Body of pancreas (tissue), 4 donors: ENCODE measurements around the gene NUSAP1. TPM values are rescaled to one million over a fixed set of nuclear protein-coding genes. Genes with fewer than 3 reads are reported as not detected.
"Not testable (repeated sequence)": the region's sequence is repeated elsewhere in the genome, so short reads cannot be mapped to it uniquely, and the experiment has no call there.

Source experiments
- ATAC-seq: fragments of 150-250 bp; one replicate; pipeline ENCODE4 v1.9.1; 2016
- DNase-seq, 4 donors: peaks; one replicate each; pipeline ENCODE4 v3.0.0-alpha.2; 2019
- H3K27ac ChIP-seq, 4 donors: fragments of 200-600 bp; sonication (generic); 1 replicate in 3 of 4; 2 replicates in 1 of 4; pipeline versions ENCODE4 v1.5.1 to v1.6.1; 2016 to 2019; ENCODE audit warnings: mild to moderate bottlenecking in 1 of 4, mixed read lengths in 1 of 4, moderate library complexity in 1 of 4
- H3K27me3 ChIP-seq, 2 donors: fragments of 200-600 bp; sonication (generic); one replicate each; pipeline ENCODE4 v1.6.0; 2016; ENCODE audit warnings: mild to moderate bottlenecking in 1 of 2
- H3K36me3 ChIP-seq, 2 donors: fragments of 200-600 bp; sonication (generic); replicated peaks in 1 of 2; 2 replicates each; pipeline ENCODE4 v1.5.1; 2016; ENCODE audit warnings: low read depth in 2 of 2; ENCODE audit not compliant: insufficient read depth in 1 of 2
- H3K4me1 ChIP-seq: fragments of 200-600 bp; sonication (generic); one replicate; pipeline ENCODE4 v1.6.0; 2016
- H3K4me3 ChIP-seq, 2 donors: fragments of 200-600 bp; sonication (generic); 1 replicate in 1 of 2; 2 replicates in 1 of 2; pipeline ENCODE4 v1.5.1; 2016 to 2019
- H3K9me3 ChIP-seq, 3 donors: fragments of 200-600 bp; sonication (generic); 1 replicate in 2 of 3; 2 replicates in 1 of 3; pipeline ENCODE4 v1.5.1; 2016
- CTCF ChIP-seq, 7 experiments: fragments of 450-650 bp in 4 of 7; fragments of 200-600 bp in 3 of 7; sonication (generic) in 3 of 7; IDR thresholded peaks; one replicate each; pipeline ENCODE4 v1.5.1; 2016 to 2019; ENCODE audit warnings: antibody characterized with exemption in 7 of 7
- POLR2A ChIP-seq, 3 donors: fragments of 450-650 bp; IDR thresholded peaks; one replicate each; pipeline ENCODE4 v1.6.1; 2016; ENCODE audit warnings: antibody characterized with exemption in 3 of 3, mild to moderate bottlenecking in 2 of 3
- WGBS, 2 donors: methylation state at CpG; one replicate each; pipeline ENCODE4 v1.1.5; 2017; 5-methylcytosine and 5-hydroxymethylcytosine counted together
- intact Hi-C: fragments of 100-400 bp; cut with DNase I; formaldehyde crosslinking; loops from one replicate; pipeline ENCODE4 v1.15.1; 2023
- total RNA-seq, 2 donors: library from RNA; depleted of rRNA; stranded (reverse); fragments of >200 nt; gene quantifications; one replicate each; pipeline ENCODE4 v1.1.0, GENCODE V29; 2016

NUSAP1 gene
- total RNA-seq, 2 donors from 2014 or later, result 2.1 to 5.3 TPM

- ATAC-seq, result no peak
- peak in 1 of 4 donors; percentile 38 for DNase-seq
- Histone ChIP-seq H3K36me3 (peaks cover 0 to 12% of the 10 kb centered on the region in 2 donors), H3K4me3 (no peak overlapping the region), H3K4me1 (peaks cover 13% of the 10 kb centered on the region), H3K27me3 (no peaks in the 10 kb centered on the region), H3K27ac (peak overlapping the region in 1 of 4 donors; percentile 44), H3K9me3 (no peaks in the 10 kb centered on the region)
- WGBS, 2 donors, result 86 to 95% methylated on average over 9 of the region's 9 CpGs
- TF ChIP-seq CTCF (IDR thresholded peaks at IDR 0.05) (no peak), POLR2A (IDR thresholded peaks at IDR 0.05) (no peak)
- intact Hi-C loops, result no loop called here
These were observed 41.5 kb upstream of the NUSAP1 start for GRCh38 chr15:41291065-41291631.

GRCh38 chr15:41292521-41292920 is 40.2 kb upstream of the NUSAP1 start:
- 66 to 73% methylated on average over 1 of the region's 1 CpG for WGBS, 2 donors
- TF ChIP-seq POLR2A (IDR thresholded peaks at IDR 0.05), result no peak
- no peak for TF ChIP-seq CTCF (IDR thresholded peaks at IDR 0.05)
- Histone ChIP-seq H3K36me3 (peaks cover 0 to 9% of the 10 kb centered on the region in 2 donors), H3K4me3 (no peak overlapping the region), H3K9me3 (no peaks in the 10 kb centered on the region), H3K27me3 (no peaks in the 10 kb centered on the region), H3K4me1 (peaks cover 6% of the 10 kb centered on the region), H3K27ac (no peak overlapping the region)
- no peak for DNase-seq
- intact Hi-C loops, result no loop called here
- ATAC-seq, result no peak

- 97 to 100% methylated on average over 2 of the region's 2 CpGs for WGBS, 2 donors
- H3K36me3 ChIP-seq, DNase-seq, H3K4me1 ChIP-seq, H3K27me3 ChIP-seq, ATAC-seq, H3K9me3 ChIP-seq, intact Hi-C loops, H3K4me3 ChIP-seq, H3K27ac ChIP-seq: not testable (repeated sequence)
These were observed 31.5 kb upstream of the NUSAP1 start for GRCh38 chr15:41301139-41301538.

GRCh38 chr15:41301587-41301986 is 31.1 kb upstream of the NUSAP1 start:
- Histone ChIP-seq H3K27ac (no peak overlapping the region), H3K4me3 (no peak overlapping the region), H3K4me1 (no peaks in the 10 kb centered on the region), H3K9me3 (no peaks in the 10 kb centered on the region), H3K27me3 (no peaks in the 10 kb centered on the region), H3K36me3 (peaks cover 0 to 10% of the 10 kb centered on the region in 2 donors)
- 91 to 92% methylated on average over 1 of the region's 1 CpG for WGBS, 2 donors
- TF ChIP-seq POLR2A (IDR thresholded peaks at IDR 0.05) (no peak), CTCF (IDR thresholded peaks at IDR 0.05) (no peak)
- no peak for ATAC-seq
- intact Hi-C loops, result no loop called here
- no peak for DNase-seq

- DNase-seq, result no peak
- Histone ChIP-seq H3K36me3 (no peaks in the 10 kb centered on the region), H3K4me3 (no peak overlapping the region), H3K9me3 (no peaks in the 10 kb centered on the region), H3K4me1 (no peaks in the 10 kb centered on the region), H3K27me3 (no peaks in the 10 kb centered on the region), H3K27ac (no peak overlapping the region)
- no peak for ATAC-seq
- intact Hi-C loops, result no loop called here
- WGBS, 2 donors, result 72 to 88% methylated on average over 3 of the region's 3 CpGs
- TF ChIP-seq CTCF (IDR thresholded peaks at IDR 0.05) (no peak), POLR2A (IDR thresholded peaks at IDR 0.05) (no peak)
These were observed 28.4 kb upstream of the NUSAP1 start for GRCh38 chr15:41304149-41304770.
